Activated naive CD4-positive, alpha-beta T cell treated with anti-CD3 and anti-CD28 coated beads, Interleukin-2, amount 50 U/mL, for 24 hours (primary cell): Measurements from ENCODE around the gene AKAP10.
"Not testable (repeated sequence)": the region's sequence is repeated elsewhere in the genome, so short reads cannot be mapped to it uniquely, and the experiment has no call there.

Experiments used
- H3K27ac Mint-ChIP-seq: one replicate; pipeline ENCODE4 v1.8.0; 2021; ENCODE audit warnings: mild to moderate bottlenecking, mixed read lengths
- H3K27me3 Mint-ChIP-seq: one replicate; pipeline ENCODE4 v1.8.0; 2021; ENCODE audit warnings: mixed read lengths
- H3K36me3 Mint-ChIP-seq: one replicate; pipeline ENCODE4 v1.8.0; 2021; ENCODE audit warnings: mixed read lengths
- H3K4me1 Mint-ChIP-seq: one replicate; pipeline ENCODE4 v1.8.0; 2021; ENCODE audit warnings: mixed read lengths
- H3K4me3 Mint-ChIP-seq: one replicate; pipeline ENCODE4 v1.8.0; 2021; ENCODE audit warnings: mild to moderate bottlenecking, mixed read lengths
- H3K9me3 Mint-ChIP-seq: one replicate; pipeline ENCODE4 v1.8.0; 2021; ENCODE audit warnings: mixed read lengths

Gene AKAP10

GRCh38 chr17:19868079-19868395 is 109.6 kb downstream of the AKAP10 start:
- Mint-ChIP-seq H3K27ac (no peak overlapping the region), H3K36me3 (no peaks in the 10 kb centered on the region), H3K27me3 (no peaks in the 10 kb centered on the region), H3K4me3 (peak overlapping the region; percentile 79), H3K4me1 (peaks cover 43% of the 10 kb centered on the region), H3K9me3 (no peaks in the 10 kb centered on the region)

- Mint-ChIP-seq H3K4me3 (peak within 1 kb of the TSS; percentile 83), H3K9me3 (no peaks in the 10 kb centered on the region), H3K4me1 (peaks cover 41% of the 10 kb centered on the region), H3K36me3 (no peaks in the 10 kb centered on the region), H3K27ac (peak within 1 kb of the TSS; percentile 82), H3K27me3 (no peaks in the 10 kb centered on the region)
Measured at GRCh38 chr17:19867329-19868078, 110.1 kb downstream of the AKAP10 start, which contains the start of gene ULK2. Gene ULK2 (minus strand): TSS chr17:19867936. CDS start chr17:19867417, 519 bp downstream.

GRCh38 chr17:19867079-19867328 is 110.6 kb downstream of the AKAP10 start:
- no peaks in the 10 kb centered on the region for H3K36me3 Mint-ChIP-seq
- no peaks in the 10 kb centered on the region for H3K27me3 Mint-ChIP-seq
- no peaks in the 10 kb centered on the region for H3K9me3 Mint-ChIP-seq

GRCh38 chr17:19865021-19865420 is 112.6 kb downstream of the AKAP10 start:
- Mint-ChIP-seq H3K9me3 (no peaks in the 10 kb centered on the region), H3K36me3 (no peaks in the 10 kb centered on the region), H3K27me3 (no peaks in the 10 kb centered on the region), H3K27ac (no peak overlapping the region), H3K4me1 (peaks cover 26% of the 10 kb centered on the region), H3K4me3 (peak overlapping the region; percentile 47)

More at GRCh38 chr17:19867079-19867328, 110.6 kb downstream of the AKAP10 start:
- Mint-ChIP-seq H3K4me1 (peaks cover 41% of the 10 kb centered on the region), H3K27ac (peak overlapping the region; percentile 46), H3K4me3 (peak overlapping the region; percentile 83)

- H3K4me3 Mint-ChIP-seq, H3K9me3 Mint-ChIP-seq, H3K36me3 Mint-ChIP-seq, H3K27me3 Mint-ChIP-seq, H3K27ac Mint-ChIP-seq, H3K4me1 Mint-ChIP-seq: not testable (repeated sequence)
Measured at GRCh38 chr17:19860647-19861177, 116.9 kb downstream of the AKAP10 start.

GRCh38 chr17:19857640-19858039 is 120.0 kb downstream of the AKAP10 start:
- Mint-ChIP-seq H3K27ac (no peak overlapping the region), H3K36me3 (peaks cover 5% of the 10 kb centered on the region), H3K4me1 (no peaks in the 10 kb centered on the region), H3K9me3 (no peaks in the 10 kb centered on the region), H3K27me3 (no peaks in the 10 kb centered on the region), H3K4me3 (no peak overlapping the region)
